Left ventricle myocardium inferior (tissue), 1 donor: ENCODE data around the gene ROGDI. TPM values are rescaled to one million over a fixed set of nuclear protein-coding genes. Genes with fewer than 3 reads are reported as not detected.

Experiments
- DNase-seq: peaks from one replicate; pipeline ENCODE4 v3.0.0-alpha.2; 2020
- H3K27ac ChIP-seq: fragments of 200-600 bp; replicated peaks from 2 replicates; pipeline ENCODE4 v1.8.0; 2021
- H3K27me3 ChIP-seq: fragments of 200-600 bp; 2 replicates; pipeline ENCODE4 v1.8.0; 2021; ENCODE audit warnings: low read depth
- H3K36me3 ChIP-seq: fragments of 200-600 bp; 2 replicates; pipeline ENCODE4 v1.8.0; 2021
- H3K4me1 ChIP-seq: fragments of 200-600 bp; 2 replicates; pipeline ENCODE4 v1.8.0; 2021
- H3K4me3 ChIP-seq: fragments of 200-600 bp; 2 replicates; pipeline ENCODE4 v1.8.0; 2021; ENCODE audit warnings: mild to moderate bottlenecking, moderate library complexity
- H3K9me3 ChIP-seq: fragments of 200-600 bp; replicated peaks from 2 replicates; pipeline ENCODE4 v1.8.0; 2021
- intact Hi-C: fragments of 100-400 bp; cut with micrococcal nuclease; formaldehyde crosslinking; loops from one replicate; pipeline ENCODE4 v1.11.0; 2022
- total RNA-seq: library from RNA; stranded (reverse); fragmentation: NEBNext Ultra II Directional; extraction: Animal tissue kit (Norgen Biotek cat#: 25700); gene quantifications from one replicate; pipeline ENCODE4 v1.2.1, GENCODE V29; 2021
- TF ChIP-seq, protein P1 (sequence below): fragments of 200-600 bp; IDR thresholded peaks from 2 replicates; pipeline ENCODE4 v1.8.0; 2021; ENCODE audit warnings: antibody characterized with exemption, mild to moderate bottlenecking, borderline replicate concordance
- donor health status: DM: no; HTN: yes; CAD: no; lungs with severe emphysema.

ROGDI gene
- total RNA-seq, 1 donor from 2014 or later = 97.4 TPM

DNA sequence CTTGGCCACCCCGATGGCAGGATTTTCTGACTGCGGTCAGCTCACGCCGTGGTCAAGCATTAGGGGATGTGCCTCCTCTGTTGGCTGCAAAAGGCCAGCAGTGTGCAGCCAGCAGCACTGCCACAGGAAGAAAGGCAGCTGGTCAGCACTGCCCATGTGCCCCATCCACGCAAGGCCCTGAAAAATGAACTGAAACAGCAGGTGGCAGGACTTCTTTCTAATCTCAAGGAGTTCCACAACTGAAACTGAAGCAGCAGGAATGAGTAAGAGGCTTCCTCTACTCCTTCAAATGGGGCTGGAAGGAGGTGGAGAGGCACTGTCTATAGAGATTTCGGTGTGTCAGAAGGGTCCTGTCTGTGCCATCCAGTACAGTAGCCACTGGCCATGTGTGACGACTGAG lies 38.6 kb downstream of the ROGDI start:
- intact Hi-C loops = no loop called here
- Histone ChIP-seq H3K36me3 (peaks cover 61% of the 10 kb centered on the region), H3K9me3 (no peaks in the 10 kb centered on the region), H3K4me3 (no peak overlapping the region), H3K27ac (no peak overlapping the region), H3K4me1 (peaks cover 41% of the 10 kb centered on the region), H3K27me3 (no peaks in the 10 kb centered on the region)
- TF ChIP-seq, protein P1, sequence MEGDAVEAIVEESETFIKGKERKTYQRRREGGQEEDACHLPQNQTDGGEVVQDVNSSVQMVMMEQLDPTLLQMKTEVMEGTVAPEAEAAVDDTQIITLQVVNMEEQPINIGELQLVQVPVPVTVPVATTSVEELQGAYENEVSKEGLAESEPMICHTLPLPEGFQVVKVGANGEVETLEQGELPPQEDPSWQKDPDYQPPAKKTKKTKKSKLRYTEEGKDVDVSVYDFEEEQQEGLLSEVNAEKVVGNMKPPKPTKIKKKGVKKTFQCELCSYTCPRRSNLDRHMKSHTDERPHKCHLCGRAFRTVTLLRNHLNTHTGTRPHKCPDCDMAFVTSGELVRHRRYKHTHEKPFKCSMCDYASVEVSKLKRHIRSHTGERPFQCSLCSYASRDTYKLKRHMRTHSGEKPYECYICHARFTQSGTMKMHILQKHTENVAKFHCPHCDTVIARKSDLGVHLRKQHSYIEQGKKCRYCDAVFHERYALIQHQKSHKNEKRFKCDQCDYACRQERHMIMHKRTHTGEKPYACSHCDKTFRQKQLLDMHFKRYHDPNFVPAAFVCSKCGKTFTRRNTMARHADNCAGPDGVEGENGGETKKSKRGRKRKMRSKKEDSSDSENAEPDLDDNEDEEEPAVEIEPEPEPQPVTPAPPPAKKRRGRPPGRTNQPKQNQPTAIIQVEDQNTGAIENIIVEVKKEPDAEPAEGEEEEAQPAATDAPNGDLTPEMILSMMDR = no peak
- DNase-seq = no peak

DNA sequence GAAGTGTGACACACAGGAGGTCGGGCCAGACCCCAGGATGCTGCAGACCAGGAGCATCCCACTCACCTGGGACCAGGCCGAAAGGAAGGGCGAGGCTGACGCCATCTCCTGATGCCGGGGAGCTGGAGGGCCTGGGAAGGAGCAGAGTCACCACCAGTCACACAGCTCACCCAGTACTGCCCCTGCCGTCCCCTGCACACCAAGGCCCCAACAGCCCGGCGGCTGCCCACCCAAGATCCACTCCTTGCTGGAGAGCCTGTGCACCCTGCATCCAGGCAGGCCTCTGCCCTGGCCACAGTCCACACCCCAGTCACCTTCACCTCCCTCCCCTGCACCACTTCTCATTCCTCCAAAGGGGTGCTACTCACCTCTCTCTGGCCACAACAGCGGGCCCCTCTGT lies 40.2 kb downstream of the ROGDI start:
- Histone ChIP-seq H3K4me1 (peaks cover 28% of the 10 kb centered on the region), H3K27me3 (no peaks in the 10 kb centered on the region), H3K27ac (no peak overlapping the region), H3K4me3 (no peak overlapping the region), H3K36me3 (peaks cover 77% of the 10 kb centered on the region), H3K9me3 (no peaks in the 10 kb centered on the region)
- intact Hi-C loops = no loop called here
- TF ChIP-seq, protein P1 = no peak
- DNase-seq = no peak

DNA sequence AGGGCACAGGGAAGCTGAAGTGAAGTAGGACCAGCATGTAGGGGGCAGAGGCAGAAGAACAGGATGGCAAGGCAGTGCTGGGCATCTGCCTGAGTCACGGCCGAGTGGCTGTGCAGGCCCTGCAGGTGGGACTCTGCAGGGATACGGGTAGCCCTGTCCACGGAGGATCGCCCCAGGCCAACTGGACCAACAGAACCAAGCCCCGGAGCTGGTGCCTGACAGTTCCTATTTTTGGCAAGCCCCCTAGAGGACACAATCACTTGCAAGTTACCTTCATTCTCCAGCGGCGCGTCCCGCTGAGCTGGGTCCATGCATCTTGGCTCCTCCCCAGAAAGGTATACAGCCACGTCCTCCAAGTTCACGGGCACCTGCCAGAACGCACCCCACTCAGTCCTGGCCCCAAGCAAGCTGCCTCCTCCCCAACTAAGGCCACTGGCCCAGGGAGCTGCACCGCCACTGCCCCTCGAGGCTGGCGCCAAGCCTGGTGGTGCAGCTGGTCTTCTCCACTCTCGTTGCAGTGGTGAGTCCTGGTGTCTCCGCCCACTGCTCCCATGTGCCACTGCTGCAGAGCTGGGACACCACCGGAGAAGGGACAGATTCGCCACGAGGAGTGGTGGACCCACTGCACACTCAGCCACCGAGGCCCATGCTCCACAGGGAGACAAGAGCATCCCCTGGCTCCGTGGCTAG lies 42.1 kb downstream of the ROGDI start:
- intact Hi-C loops = no loop called here
- Histone ChIP-seq H3K27ac (no peak overlapping the region), H3K4me3 (no peak overlapping the region), H3K36me3 (peaks cover 94% of the 10 kb centered on the region), H3K27me3 (no peaks in the 10 kb centered on the region), H3K4me1 (peaks cover 12% of the 10 kb centered on the region), H3K9me3 (no peaks in the 10 kb centered on the region)
- no peak for DNase-seq
- TF ChIP-seq, protein P1 = no peak

DNA sequence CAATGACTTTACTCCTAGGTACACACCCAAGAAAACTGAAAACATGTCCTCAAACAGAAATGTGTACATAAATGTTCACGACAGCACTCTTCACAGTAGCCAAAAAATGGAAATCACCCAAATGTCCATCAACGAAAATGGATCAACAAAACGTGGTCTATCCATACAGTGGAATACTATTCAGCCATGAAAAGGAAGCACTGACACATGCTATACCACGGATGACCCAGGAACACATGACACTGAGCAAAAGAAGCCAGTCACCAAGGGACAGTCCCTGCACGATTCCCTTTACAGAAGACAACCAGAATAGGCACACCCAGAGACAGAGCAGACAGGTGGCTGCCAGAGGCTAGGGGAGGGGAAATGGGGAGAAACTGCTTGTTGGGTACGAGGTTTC lies 46.7 kb downstream of the ROGDI start:
- peaks cover 5% of the 10 kb centered on the region for H3K9me3 ChIP-seq
- H3K27ac ChIP-seq = no peak overlapping the region
- H3K36me3 ChIP-seq = peaks cover 100% of the 10 kb centered on the region
- no peaks in the 10 kb centered on the region for H3K4me1 ChIP-seq
- intact Hi-C loops = no loop called here
- TF ChIP-seq, protein P1 = no peak
- no peaks in the 10 kb centered on the region for H3K27me3 ChIP-seq
- H3K4me3 ChIP-seq = no peak overlapping the region
- no peak for DNase-seq

DNA sequence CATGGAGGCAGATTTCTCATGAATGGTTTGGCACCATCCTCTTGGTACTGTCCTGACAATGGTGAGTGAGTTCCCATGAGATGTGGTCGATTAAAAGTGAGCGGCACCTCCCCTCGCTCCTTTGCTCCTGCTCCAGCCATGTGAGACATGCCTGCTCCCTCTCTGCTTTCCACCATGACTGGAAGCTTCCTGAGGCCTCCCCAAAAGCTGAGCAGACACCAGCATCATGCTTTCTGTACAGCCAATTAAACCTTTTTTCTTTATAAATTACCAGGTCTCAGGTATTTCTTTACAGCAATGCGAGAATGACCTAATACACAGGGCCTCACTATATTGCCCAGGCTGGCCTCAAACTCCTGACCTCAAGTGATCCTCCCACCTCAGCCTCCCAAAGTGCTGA lies 47.6 kb downstream of the ROGDI start:
- Histone ChIP-seq H3K9me3 (peaks cover 5% of the 10 kb centered on the region), H3K4me3 (no peak overlapping the region), H3K4me1 (no peaks in the 10 kb centered on the region), H3K27ac (no peak overlapping the region), H3K36me3 (peaks cover 100% of the 10 kb centered on the region), H3K27me3 (no peaks in the 10 kb centered on the region)
- DNase-seq = no peak
- TF ChIP-seq, protein P1 = no peak
- intact Hi-C loops = no loop called here
